HG03575 (cell line): ENCODE measurements around the gene ZNF43.
"Not testable (repeated sequence)": the region's sequence is repeated elsewhere in the genome, so short reads cannot be mapped to it uniquely, and the experiment has no call there.

Experiments
- ATAC-seq: cut with Tn5 transposase; IDR thresholded peaks from one replicate; pipeline ENCODE4 v1.9.1; 2021; ENCODE audit not compliant: unreplicated experiment, insufficient number of reproducible peaks, low FRiP score; ENCODE audit errors: extremely low read depth

Gene ZNF43

DNA sequence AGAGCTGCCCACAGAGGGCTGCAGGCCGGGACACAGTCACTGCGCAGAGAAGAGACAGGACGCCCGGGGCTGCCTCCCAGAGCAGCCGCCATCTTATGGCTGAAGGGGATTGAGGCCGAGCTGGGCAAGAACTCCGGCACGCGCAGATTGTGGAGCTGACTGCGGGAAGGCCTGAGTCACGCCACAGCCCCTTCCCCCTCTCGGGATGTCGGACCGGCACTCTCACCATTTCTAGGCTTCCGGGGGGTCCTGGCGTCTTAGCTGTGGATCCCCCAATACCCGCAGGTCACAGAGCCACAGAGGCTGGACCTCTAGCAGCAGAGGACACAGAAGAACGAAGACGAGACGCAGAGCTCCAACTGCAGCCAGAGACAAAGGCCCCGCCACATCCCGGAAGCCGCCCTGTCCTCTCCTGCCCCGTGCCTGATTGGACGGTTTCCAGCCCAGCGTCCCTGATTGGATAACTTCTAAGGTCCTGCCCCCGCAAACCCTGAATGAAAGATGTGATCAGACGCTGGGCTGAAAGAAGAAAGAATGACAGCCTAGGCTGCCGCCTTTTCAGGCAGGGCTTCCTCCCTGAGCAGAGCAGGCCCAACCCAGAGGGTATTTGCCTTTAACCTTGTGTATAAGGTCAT lies at the start of gene ZNF43:
ZNF43 (minus strand) TSS at position 373 of the 635 bp plus-strand sequence; CDS start at position 229, 144 bp downstream.
- peak; percentile 80 for ATAC-seq

DNA sequence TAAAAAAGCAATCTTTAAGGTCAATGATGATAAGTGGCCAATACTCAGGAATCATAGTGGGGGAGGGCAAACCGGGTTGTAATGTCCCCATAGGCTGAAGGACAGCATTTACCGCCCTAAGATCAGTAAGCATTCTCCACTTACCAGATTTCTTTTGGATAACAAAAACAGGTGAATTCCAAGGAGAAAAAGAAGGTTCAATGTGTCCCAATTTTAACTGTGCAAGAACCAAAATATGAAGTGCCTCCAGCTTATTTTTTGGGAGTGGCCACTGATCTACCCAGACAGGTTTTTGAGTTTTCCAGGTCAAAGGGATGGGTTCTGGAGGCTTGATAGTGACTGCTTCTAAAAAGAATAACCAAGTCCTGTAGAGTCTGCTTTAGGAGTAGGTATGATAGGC lies 49.5 kb upstream of the ZNF43 start:
- not testable (repeated sequence) for ATAC-seq

DNA sequence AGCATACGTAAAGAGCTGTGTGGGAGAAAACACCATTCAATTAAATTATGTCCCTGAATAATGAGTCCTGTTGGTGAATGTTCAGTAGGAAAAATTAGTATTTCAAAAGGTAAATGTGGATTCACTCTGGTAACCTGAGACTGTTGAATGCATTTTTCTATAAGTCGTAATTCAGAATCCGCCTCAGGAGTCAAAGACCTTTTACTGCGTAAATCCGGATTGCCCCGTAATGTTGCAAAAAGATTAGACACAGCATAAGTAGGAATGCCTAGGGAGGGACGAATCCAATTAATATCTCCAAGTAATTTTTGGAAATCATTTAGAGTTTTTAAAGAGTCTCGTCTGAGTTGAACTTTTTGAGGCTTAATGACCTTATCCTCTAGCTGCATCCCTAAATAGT lies 48.8 kb upstream of the ZNF43 start:
- ATAC-seq = not testable (repeated sequence)

DNA sequence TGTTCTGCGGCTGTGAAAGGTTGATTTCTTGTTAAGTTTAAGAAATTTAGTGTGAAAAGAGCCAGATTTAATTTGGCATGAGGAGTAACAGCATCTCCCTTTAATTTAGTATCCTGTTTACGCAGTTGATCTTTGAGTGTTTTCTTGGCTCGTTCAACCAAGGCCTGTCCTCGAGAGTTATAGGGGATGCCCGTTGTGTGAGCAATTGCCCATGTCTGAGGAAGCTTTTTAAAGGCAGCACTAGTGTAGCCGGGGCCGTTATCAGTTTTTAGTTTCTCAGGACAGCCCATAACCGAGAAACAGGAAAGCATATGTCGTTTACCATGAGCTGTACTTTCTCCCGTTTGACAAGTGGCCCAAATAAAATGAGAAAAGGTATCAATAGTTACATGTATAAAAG lies 47.5 kb upstream of the ZNF43 start:
- ATAC-seq = no peak

DNA sequence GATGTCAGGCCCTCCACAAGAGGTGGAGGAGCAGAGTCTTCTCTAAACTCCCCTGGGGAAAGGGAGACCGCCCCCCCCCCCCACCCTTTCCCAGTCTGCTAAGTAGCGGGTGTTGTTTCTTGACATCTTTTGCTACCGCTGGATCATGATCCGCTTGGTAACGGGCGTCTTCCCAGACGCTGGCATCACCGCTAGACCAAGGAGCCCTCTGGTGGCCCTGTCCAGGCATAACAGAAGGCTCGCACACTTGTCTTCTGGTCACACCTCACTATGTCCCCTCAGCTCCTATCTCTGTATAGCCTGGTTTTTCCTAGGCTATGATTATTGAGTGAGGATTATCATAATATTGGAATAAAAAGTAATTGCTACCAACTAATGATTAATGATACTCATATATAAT lies 44.8 kb upstream of the ZNF43 start:
- not testable (repeated sequence) for ATAC-seq

DNA sequence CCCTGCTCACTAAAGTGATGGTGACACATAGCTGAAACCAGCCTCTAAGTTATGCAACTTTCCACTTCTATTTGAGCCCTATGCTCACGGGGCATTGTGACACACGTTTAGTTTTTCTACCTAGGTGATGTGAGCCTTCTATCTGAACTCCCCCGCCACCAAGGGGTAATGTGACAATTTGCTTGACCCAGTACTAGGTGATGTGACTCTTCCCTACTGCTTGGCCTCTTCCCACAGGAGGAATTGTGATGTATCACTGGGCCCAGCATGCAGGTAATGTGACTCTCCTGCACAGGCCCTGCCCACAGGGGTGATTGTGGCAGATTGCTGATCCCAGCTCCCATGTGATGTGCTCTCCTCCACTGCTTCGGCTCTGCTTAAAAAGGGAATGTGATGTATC lies 42.7 kb upstream of the ZNF43 start:
- no peak for ATAC-seq

DNA sequence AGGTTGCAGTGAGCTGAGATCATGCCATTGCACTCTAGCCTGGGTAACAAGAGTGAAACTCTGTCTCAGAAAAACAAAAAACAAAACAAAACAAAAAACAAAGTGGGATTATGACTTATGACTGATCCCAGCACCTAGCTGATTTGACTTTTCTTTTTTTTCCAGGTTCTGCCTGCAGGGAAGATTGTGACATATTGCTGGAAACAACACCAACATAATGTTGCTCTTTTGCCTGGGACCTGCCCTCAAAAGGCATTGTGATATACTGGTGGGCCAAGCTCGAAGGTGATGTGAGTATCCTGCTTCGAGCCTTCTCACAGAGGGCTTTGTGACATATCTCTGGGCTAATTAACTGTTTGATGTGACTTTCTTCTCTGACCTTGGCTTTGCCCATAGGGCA lies 42.0 kb upstream of the ZNF43 start:
- no peak for ATAC-seq

DNA sequence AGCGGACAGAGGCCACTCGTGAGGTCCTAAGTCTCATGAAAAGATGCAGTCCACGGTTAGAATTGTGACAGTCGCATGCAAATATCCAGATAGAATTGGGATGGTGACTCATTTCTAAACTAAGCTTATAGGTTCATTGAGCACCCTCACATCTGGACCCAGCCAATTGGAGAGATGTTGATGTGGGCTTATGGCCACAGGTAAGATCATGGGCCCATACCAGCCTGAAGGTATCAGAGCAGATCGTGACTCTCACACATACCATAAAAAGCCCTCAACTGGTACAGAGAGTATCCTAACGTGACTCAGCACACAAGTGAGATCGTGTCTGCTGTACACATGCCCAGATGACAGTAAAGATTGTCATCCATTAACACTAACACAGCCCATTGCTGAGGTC lies 40.6 kb upstream of the ZNF43 start:
- ATAC-seq = not testable (repeated sequence)

DNA sequence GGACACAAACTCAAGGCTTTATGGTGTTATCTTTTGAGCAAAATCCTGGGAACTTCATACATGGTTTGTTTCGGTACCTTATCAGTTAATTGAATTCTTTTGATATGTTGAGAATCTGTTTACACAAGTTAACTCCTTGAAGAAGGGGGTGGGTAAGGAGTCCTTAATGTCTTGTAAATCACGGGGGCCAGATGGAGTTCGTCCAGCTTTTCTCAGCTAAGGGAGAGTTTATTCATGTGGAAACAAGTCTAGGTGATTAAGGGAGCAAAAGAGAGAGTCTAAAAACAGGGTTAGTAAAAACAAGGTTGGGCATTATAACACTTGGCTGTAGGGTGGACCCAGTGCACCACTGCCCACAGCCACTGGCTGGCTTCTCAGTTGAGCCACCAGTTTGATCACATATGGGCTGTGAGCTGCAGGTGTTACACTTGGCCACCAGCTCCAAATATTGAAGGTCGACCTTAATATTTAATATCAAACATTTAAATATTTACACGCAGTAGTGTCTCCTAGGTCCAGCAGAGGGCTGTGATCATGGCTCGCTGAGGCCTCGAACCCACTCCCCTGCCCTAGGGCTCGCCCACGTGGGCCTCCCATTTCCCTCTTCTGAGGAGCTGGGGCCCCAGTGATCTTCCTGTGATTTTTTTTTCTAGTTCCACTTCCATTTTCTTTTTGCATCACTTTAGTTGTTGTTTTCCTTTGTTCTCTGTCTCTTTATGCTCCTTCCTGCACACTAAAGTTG lies 21.0 kb upstream of the ZNF43 start:
- ATAC-seq = no peak

DNA sequence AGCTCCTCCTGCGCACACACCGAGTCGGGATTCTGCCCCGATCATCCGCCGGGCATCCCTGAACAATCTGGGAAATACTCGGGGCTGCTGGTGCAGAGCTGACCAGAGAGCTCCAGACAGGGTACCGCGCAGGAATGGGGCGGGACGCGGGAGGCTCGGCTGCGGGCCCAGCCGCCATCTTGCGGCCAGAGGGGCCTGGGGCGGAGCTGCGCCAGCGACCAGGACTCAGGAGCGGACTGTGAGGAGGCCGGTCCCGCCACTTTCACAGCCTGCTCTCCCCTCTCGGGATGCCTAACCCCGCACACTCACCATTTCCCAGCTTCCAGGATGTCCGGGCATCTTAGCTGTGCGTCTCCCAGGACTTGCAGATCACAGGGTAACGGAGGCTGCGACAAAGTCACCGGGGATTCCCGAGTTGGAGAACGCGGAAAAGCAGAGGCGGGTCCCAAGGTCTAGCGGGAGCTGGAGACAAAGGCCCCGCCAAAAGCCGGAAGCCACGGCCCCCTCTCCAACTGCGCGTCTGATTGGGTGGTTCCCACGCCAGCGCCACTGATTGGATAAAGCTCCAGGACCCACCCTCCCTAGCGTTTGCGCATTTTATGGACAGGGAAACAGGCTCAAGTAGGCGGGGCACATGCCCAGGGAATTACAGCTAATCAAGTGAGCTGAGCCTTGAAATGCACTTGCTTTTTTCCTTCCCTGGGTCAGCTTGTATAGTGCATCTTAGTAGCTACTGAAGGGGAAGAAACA lies 15.8 kb upstream of the ZNF43 start:
- ATAC-seq = peak; percentile 82

DNA sequence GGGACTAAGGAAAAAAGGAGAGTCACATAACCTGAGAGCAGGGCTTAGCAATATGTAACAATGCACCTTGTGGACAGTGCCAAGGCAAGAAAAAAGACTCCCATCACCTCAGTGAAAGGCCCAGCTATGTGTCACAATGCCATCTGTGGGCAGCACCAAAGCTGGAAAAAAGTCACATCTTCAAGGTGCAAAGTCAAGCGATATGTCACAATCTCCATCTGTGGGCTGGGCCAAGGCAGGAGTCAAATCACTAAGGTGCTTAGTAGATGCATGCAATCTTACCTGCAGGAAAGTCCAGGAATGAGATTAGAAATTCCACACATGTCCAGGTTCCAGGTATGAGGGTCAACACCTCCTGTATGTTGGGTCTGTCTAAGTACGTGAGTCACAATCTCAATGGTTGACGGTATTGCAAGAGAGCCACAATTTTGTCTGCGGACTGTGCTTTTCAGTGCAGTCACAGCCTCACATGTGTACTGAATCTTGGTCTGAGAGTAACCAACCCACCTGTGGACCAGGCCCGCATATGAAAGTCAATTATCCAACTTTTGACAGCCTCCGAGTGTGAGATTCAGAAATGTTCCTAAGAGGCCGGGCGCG lies 14.8 kb upstream of the ZNF43 start:
- no peak for ATAC-seq

DNA sequence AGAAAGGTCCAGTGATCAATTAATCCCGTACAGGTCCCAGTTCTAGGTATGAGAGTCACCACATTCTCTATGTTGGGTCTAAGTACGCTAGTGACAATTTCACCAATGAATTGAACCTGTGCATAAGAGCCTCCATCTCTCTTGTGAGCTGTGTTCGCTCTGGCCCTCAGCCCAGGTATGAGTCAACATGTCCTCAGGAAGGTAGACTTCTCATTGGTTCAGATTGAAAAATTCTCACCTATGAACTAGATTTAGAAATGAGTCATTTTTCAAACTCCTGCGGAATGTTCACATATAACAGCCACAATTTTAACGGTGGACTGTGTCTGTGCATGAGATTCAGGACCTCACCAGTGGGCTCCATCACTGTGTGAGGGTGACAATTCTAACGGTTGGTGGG lies 12.7 kb upstream of the ZNF43 start:
- ATAC-seq = no peak

DNA sequence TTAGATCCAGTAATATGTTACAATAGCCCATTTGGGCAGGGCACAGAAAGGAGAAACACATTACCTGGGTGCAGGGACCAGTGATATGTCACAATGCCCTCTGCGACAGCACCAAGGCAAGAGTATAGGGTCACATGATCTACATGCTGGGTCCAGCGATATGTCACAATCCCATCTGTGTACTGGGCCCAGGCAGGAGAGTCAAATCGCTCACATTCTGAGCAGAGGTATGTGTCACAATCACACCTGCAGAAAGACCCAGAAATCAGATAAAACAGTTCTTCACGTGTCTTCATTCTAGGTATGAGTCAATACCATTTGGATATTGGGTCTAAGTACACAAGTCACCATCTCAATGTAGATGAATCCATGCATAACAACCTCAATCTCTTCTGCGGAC lies 7.1 kb upstream of the ZNF43 start:
- no peak for ATAC-seq

DNA sequence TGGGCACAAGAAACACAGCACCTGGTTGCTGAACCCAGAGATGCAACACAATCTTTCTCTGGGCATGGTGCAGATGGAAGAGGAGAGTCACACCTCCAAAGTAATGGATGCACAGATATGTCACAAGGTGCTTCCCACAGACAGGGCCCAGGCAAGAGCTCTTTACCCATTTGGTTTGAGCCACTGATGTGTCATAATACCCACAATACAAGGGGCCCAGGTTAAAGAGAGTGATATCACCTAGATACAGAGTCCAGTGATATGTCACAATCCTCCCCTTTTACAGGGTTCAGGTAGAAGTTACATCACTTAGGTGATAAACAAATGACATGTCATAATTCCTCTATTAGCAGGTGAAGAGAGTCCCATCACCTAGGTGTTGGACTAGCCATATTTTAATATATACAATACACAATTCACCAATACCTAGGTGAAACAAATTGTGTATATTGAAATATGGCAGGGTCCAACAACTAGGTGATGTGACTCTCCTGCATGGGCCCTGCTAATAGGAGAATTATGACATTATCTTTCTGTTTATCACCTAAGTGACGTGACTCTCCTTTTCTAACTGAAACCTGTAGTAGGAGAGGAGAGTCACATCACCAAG lies 5.6 kb upstream of the ZNF43 start:
- no peak for ATAC-seq

DNA sequence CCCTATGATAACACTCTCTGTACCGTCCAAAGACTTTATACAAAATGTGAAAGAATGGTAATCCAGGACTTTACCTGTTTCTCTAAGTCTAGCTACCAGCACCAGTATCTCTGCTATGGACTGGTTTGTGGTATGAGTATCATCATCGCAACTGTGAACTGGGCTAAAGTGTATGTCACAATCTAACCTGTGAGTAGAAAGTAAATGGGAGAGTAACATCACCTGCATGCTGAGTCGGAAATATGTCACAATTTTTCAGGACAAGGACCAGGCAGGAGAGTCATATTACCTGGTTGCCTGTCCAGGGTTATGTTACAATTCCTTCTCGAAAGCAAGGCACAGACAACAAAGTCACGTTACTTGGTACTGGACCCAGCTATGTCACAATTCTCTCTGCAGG lies 5.1 kb upstream of the ZNF43 start:
- no peak for ATAC-seq

DNA sequence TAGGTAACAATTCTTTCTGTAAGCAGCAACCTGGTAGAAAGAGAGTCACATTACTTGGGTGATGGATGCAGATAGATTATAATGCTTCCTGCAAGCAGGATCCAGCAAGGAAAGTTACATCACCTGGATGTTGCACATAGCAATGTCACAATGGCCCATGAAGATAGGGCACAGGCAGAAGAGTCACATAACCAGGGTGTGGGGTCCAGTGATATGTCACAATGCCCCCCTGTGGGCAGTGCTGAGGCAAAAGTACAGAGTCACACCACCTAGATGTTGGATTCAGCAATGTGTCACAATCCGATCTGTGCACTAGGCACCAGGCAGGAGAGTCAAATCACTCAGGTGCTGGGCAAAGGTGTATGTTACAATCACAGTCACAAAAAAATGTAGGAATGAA lies 4.0 kb upstream of the ZNF43 start:
- no peak for ATAC-seq

DNA sequence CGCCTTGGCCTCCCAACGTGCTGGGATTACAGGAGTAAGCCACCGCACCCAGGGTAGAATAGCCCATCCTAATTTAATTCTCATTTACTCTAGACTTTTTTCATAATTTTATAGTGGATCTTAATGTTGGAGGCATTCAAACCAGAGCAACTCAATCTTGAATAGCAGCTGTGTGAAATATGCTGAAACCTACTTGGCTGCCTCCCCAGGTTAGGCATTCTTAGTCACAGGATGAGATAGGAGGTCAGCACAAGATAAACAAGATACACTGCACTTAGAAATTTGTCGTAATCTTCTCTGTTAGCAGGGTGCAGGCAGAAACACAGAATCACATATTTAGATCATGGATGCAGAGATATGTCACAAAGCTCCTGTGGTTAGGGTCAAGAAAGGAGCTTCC lies 2.7 kb upstream of the ZNF43 start:
- no peak for ATAC-seq

DNA sequence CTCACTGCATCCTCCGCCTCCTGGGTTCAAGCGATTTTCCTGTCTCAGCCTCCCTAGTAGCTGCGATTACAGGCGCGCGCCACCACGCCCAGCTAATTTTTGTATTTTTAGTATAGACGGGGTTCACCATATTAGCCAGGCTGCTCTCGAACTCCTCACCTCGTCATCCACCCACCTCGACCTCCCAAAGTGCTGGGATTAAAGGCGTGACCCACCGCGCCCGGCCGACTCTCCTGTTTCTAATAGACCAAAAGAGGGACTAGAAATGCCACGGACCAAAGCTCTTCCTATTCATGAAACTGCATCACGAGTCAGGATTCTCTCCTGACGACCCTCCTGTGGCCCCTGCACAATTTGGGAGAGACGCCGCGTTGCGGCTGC lies 563 bp downstream of the ZNF43 start:
- no peak for ATAC-seq

DNA sequence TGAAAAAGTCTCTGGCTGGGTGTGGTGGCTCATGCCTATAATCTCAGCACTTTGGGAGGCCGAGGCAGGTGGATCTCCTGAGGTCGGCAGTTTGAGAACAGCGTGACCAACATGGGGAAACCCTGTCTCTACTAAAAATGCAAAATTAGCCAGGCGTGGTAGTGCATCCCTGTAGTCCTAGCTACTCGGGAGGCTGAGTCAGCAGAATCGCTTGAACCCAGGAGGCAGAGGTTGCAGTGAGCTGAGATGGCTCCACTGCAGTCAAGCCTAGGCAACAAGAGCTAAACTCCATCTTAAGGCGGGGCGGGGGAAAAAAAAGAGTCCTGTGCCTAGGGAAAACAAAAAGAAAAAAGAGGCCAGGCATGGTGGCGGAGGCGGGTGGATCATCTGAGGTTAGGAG lies 2.2 kb downstream of the ZNF43 start:
- ATAC-seq = no peak
